Measurements from ENCODE around the gene COA1.
"Not testable (repeated sequence)": the region's sequence is repeated elsewhere in the genome, so short reads cannot be mapped to it uniquely, and the experiment has no call there.

Gene COA1

DNA sequence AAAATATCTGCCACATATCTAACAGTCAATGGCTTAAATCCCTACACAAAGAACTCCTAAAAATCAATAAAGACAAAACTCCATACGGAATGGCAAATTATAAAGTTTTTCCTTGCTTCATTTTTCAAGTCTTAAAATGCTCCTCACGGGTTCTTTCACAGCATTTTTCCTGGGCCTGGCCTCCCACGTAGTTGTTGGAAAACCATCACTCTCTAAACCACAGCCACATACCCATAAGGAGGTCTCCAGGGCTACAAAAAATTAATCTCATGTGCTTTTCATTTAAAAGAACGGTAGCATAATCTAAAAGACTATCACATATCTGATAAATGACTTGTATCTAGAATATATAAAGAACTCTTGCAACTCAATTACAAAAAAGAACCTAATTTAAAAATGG lies 2.9 kb downstream of the COA1 start:
- DNase-seq, result no peak

DNA sequence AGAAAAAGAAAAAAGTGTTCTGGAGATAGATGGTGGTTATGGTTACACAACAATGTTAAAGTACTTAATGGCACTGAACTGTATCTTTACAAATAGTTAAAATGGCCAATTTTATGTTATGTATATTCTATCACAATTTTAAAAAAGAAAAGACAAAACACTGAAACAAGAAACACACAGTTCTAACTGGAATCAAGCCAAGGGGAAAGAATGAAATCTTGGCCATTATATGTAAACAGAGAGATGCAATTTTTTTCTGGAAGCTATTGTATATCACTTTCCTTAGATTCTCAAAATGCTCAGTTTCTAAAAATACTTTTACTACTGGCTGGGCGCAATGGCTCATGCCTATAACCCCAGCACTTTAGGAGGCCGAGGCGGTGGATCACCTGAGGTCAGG lies 4.1 kb downstream of the COA1 start:
- no peak for DNase-seq

DNA sequence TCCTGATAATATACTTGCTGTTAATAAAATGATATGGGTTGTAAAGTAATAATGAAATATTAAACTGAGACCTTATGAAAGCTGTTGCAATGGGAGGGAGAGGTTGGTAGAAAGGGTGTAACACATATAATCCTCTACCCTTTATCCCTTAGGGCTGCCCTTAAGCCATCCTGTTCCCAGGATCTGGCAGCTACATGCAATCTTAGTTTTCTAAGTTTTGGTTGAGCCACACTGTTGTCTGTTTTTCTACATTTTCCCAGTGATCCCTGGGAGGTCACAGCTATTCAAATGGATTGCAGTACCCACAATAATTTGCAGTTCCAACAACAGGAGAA lies 6.3 kb downstream of the COA1 start:
- peak; percentile 23 for DNase-seq

DNA sequence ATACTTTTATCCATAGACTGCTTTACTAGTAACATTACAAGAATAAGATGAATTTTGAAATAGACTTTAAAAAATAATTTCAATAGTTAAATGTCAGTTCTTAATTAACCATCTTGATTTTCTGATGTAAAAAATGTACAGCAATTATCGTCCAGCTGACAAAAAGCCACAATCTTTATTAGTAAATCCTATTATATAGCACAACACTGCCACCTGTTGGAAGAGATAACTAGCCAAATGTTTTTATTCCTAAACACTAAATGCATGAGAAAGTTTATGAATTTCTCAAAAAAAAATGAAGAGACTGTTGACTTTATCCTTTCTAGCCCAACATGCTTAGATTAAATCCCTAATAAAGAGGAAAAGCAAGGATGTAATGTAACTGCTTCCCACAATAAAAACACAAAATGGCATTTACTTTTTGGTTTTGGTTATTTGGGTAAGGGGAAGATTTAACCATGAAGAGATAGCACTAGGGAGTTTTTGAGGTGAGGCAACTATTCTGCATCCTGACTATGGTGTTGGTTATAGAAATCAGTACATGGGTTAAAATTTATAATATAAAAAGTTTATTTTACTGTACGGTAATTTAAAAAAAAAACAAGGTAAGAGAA lies 8.0 kb downstream of the COA1 start:
- DNase-seq, result peak; percentile 71

DNA sequence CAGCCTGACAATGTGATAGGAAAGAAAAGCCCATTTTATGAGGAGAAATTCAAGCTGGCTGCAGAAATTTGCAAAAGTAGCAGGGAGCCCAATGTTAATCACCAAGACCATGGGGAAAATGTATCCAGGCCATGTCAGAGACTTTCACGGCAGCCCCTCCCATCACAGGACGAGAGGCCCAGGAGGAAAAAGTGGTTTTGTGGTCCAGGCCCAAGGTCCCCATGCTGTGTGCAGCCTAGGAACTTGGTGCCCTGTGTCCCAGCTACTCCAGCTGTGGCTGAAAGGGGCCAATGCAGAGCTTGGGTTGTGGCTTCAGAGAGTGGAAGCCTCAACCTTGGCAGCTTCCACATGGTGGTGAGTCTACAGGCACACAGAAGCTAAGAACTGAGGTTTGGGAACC lies 12.7 kb downstream of the COA1 start:
- DNase-seq, result no peak

DNA sequence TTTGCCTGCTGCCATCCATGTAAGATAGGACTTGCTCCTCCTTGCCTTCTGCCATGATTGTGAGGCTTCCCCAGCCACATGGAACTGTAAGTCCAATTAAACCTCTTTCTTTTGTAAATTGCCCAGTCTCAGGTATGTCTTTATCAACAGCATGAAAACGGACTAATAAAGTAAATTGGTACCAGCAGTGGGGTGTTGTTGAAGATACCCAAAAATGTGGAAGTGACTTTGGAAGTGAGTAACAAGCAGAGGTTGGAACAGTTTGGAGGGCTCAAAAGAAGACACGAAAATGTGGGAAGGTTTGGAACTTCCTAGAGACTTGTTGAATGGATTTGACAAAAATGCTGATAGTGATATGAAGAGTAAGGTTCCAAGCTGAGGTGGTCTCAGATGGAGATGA lies 13.4 kb downstream of the COA1 start:
- not testable (repeated sequence) for DNase-seq

DNA sequence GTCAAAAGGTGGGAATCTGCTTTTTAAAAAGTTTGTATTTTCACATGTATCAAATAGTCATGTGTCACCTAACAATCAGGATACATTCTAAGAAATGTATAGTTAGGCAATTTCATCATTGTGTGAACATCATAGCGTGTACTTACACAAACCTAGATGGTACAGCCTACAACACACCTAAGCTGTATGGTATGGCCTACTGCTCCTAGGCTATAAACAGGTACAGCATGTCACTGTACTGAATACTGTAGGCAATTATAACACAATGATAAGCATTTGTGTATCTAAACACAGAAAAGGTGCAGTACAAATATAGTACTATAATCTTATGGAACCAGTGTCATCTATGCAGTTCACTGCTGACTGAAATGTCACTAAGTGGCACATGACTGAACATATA lies 17.8 kb downstream of the COA1 start:
- DNase-seq, result no peak

DNA sequence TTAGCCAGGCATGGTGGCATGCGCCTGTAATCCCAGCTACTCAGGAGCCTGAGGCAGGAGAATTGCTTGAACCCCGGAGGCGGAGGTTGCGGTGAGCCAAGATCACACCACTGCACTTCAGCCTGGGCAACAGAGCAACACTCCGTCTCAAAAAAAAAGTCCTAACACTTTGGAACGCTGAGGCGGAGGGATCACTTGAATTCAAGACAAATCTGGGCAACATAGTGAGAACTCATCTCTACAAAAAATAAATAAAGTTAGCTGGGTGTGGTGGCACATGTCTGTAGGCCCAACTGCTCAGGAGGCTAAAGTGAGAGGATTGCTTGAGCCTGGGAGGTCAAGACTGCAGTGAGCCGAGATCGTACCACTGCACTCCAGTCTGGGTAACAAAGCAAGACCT lies 21.3 kb downstream of the COA1 start:
- DNase-seq, result not testable (repeated sequence)

DNA sequence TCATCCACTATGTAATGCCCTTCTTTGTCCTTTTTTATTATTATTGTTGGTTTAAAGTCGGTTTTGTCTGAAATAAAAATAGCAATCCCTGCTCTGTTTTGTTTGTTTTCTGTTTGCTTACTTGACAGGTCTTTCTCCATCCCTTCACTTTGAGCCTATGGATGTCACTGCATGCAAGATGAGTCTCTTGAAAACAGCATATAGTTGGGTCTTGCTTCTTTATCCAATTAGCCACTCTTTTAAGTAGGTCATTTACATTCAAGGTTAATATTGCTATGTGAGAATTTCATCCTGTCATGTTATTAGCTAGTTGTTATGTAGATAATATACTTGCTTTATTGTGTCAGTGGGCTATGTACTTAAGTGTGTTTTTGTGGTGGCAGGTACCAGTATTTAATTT lies 25.8 kb downstream of the COA1 start:
- no peak for DNase-seq

DNA sequence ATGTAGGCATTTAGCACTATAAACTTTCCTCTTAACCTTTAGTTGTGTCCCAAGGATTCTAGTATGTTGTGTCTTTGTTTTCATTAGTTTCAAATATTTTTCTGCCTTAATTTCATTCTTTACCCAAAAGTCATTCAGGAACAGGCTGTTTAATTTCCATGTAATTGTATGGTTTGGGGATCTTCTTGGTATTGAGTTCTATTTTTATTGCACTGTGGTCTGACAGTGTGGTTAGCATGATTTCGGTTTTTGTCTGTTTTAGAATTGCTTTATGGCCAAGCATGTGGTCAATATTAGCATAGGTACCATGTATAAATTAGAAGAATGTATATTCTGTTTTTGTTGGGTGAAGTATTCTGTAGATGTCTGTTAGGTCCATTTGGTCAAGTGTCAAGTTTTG lies 26.3 kb downstream of the COA1 start:
- DNase-seq, result no peak

DNA sequence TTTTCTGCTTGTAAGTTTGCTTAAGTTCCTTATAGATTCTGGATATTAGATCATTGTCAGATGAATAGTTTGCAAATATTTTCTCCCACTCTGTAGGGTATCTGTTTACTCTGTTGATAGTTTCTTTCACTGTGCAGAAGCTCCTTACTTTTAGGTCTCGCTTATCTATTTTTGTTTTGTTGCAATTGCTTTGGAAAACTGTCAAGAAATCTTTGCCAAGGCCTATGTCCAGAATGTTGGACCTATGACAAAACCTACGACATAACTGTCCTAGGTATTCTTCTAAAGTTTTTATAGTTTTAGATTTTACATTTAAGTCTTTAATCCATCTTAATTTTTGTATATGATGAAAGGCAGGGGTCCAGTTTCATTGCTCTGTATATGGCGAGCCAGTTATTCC lies 27.4 kb downstream of the COA1 start:
- no peak for DNase-seq

DNA sequence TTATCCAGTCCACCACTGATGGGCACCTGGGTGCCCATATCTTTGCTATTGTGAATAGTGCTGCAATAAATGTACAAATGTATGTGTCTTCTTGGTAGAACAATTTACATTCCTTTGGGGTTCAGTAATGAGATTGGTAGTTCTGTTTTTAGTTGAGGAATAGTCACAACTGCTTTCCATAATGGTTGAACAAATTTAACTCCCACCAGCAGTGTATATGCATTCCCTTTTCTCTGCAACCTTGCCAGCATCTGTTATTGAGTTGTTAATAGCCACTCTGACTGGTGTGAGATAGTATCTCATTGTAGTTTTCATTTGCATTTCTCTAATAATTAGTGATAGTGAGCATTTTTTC lies 27.8 kb downstream of the COA1 start:
- DNase-seq, result no peak

DNA sequence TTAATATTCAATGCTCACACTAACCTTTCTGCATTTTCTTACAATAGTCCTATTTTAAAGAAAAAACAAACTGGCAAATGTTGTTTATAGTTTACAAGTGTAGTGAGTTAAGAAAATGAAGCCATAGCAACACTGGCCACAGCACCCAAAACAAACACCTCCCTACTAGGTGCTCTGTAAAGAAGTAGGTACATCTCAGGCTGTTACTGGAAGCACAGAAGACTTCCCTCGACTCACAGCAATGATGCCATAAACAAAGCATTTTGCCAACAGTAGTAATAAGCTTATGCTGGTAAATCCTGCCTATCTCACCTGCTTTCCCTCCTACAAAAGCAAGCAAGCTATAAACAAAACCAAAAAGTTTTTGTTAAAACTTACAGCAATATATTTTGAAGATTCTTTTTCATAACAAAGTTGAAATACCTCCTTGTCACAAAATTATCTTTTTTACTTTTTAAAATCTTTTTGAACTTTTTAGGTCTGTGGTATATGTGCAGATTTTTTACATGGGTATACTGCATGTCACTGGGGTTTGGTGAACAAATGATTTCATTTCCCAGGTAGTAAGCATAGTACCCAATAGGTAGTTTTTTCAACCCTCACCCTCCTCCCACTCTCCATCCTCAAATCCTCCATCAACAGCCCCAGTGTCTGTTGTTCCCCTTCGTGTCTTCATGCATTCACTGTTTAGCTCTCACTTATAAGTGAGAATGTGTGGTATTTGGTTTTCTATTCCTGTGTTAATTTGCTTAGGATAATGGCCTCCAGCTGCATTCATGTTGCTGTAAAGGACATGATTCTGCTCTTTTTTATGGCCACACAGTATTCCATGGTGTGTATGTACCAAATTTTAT lies 28.4 kb downstream of the COA1 start:
- peak; percentile 32 for DNase-seq

DNA sequence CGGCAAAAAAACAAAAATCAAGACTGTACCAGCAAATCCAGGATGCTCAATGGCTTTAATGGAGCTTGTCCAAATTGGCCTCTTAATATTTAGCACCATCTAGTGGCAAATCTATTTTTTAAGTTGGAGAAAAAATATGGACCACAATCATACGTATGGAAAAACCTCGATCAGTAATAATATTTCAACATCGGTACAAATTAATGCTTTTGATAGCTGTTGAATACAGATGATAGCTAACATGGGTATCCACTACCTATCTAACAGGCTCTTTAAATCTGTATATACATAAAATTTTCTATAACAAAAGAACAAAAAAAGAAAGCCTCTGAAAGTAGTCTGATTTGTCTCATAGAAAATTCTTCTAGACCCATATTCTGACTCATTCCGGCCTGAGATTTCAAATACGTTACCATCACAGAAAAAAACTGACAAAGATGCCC lies 29.2 kb downstream of the COA1 start:
- peak; percentile 69 for DNase-seq

DNA sequence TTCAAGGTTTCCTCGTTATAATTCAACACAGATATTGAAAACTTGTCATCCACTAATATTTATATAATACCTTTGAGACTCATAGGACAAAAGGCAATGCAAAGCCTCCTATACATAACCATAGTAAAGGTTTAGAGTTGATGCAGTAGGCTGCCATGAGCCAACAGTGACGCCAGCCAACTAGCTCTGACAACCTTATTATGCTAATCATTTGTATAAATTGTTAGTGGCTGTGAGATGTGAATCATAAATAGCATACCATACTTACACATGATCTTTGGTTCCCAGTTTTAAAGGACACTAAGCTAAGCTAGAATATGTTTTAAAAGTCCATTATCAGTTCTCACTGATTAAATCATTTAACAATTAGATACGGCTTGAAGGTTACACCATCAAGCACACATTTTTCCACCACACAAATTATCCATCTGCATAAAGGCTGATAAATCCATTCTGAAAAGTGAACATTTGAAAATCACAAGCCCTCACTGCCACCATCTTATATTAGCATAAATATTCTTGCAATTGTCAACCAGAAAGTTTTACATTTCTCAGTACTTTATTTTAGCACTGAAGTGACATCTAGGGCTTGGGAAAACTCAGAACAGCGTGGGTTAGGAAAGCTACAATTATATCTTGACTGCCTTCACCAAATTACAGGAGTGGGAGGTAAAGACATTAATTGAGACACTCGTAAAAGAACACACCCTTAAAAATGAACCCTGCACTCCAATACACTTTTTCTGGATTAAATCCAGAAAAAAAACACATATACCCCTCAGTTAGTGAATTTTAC lies 30.7 kb downstream of the COA1 start:
- DNase-seq, result no peak

DNA sequence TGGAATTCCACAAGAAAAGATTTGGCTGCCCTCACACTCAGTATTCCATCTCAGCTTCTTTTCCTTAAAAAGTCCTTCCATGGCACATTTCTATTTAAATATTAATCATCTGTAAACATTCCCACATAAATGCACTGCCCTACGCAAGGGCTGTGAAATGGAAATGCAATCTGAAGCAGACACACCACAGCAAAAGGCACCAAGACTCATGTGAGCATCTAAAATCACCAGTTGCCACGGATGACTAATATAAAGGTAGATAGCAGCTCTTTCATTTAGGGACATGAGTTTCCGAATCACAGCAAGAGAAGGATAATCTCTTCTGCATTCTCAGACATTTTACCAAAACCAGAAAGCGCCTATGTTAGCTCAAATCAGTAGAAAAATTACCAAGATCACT lies 31.6 kb downstream of the COA1 start:
- no peak for DNase-seq

DNA sequence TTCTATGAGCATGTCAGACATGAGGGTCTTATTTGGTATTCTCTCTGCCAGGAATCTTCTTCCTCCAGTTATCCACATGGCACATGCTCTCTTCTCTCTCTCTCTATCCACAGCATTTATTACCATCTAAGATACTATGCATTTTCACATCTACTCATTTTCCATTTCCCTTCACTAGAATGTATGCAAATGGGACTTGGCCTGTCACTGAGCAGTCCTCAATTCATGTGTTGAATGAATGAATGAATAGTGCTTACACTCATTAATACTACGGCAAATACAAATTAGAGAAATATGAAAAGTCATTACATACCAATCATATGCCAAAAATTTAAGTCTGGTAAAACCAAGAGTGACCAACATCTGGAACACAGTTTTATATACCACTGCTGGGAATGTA lies 34.0 kb downstream of the COA1 start:
- no peak for DNase-seq

DNA sequence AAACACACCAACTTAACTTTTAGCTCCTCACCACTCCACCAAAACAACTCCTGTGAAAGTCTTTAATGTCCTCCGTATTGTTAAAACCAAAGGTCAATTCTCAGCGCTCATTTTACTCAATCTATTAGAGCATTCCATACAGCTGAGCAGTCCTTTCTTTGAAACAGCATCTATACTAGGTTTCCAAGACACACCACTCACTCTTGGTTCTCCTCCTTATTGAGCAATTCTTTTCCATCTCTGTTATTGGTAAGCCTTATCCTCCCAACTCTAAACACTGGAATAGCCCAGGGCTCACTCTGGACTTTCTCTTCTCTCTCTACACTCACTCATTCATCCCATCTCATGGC lies 34.9 kb downstream of the COA1 start:
- no peak for DNase-seq

DNA sequence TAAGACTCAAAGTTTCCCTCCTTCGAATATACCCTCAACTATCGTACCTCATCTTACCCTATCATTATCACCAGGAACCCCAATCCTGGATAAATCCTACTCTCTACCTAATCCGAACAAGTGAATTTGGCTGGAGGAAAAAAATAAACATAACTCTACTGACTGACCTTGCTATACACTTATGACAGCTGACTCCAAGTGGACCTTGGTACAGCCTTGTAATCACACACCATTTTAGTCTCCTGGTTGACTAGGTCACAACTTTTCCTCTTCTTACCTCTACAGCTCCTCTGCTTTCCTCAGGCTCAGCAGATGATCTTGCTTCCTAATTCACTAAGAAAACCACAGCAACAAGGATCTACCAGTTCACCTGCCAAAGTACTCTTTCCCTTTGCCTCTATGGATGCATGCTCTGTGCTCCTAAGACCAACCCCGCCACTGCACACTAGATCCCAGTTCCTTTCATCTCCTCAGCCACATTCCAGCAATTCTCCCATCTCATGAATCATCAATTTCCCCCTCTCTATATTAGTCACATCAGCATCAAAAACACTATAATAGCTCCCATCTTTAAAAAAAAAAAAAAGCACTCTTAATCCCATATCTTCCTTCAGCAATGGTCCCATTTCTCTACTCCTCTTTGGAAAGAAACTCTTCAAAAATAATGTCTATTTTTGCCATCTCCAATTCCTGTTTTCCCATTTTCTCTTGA lies 35.5 kb downstream of the COA1 start:
- no peak for DNase-seq

DNA sequence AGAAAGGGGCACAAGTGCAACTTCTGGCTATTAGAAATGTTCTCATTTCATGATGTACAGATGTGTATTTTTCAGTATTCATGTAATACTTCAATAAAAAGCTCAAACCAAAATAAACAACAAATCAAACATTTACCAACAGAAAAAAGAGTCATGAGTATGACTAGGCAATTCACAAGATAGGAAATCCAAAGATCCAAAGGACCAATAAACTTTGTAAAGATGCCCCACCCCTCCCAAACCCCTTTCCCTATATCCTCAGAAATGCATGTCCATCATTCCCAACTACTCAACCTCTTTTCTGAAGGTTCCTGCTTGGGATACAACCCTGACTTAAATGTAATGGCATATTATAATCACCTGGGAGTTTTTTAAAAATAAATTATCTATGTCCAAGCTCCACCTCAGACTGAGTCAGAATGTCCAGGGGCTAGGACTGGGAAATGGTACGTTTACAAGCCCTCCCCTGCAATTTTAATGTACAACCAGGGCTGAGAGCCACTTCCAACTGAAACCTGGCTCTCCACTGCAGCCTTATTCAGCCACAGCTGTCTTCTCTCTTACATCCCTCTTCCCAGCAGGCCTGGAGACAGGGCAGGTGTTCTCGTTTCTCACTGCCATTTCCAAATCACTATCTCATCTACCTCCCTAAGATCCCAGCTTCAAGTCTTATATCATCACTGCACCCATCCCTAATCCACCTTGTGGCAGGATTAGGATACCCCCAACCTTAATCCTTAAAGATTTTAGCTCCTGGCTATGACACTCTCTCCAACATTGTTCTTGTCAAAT lies 36.5 kb downstream of the COA1 start:
- peak; percentile 74 for DNase-seq

DNA sequence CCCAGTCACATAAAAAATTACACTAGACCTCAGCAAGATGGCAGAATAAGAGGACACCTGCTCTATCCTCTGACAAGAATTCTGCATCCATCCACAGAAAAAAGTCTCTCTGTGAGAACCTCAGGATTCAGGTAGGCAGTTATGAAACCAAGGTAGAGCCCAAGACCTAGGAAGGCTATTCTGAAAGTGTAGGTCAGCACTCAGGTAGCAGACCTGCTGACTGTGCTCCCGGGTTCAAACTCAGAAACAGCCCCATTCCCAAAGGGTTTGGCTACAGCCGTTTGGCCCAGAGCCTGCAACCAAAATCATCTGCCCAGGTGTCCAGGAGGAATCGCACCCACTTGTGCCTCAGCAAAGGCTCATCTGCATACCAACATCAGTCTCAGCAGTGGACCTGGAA lies 37.7 kb downstream of the COA1 start:
- no peak for DNase-seq

DNA sequence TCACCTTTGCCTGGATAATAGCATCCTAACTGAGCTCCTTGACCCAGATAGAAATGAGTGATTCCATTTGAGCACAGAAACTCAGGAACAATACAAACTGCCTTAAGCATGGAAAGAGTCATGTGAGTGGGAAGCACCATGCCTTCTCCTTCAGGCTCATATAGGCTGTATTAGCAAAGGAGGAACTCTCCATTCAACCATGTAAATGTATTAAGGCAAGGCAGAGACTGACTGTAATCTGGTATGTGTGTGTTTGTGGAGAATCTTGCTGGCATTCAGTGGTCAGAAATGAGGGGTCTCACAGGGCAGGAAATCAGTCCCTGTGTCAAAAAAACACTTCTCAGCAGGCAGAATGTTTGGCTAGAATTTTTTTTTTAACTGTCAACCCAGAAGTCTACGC lies 40.2 kb downstream of the COA1 start:
- DNase-seq, result no peak

DNA sequence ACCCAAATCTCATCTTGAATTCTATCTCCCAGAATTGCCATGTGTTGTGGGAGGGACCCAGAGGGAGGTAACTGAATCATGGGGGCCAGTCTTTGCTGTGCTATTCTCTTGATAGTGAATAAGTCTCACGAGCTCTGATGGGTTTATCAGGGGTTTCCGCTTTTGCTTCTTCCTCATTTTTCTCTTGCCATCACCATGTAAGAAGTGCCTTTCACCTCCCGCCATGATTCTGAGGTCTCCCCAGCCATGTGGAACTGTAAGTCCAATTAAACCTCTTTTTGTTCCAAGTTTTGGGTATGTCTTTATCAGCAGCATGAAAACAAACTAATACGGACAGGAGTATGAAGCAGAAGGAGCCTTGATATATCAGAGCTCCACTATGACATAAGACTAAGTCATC lies 41.5 kb downstream of the COA1 start:
- DNase-seq, result not testable (repeated sequence)
